B cell (primary cell): Measurements from ENCODE around the gene ZNF365. TPM values are rescaled to one million over a fixed set of nuclear protein-coding genes. Genes with fewer than 3 reads are reported as not detected.

ENCODE experiments used
- ATAC-seq: fragments of 200-7000 bp; cut with Tn5 transposase; one replicate; pipeline ENCODE4 v1.10.0; 2021; ENCODE audit warnings: low read depth, mild to moderate bottlenecking, moderate number of reproducible peaks, moderate library complexity
- CTCF ChIA-PET: fragments of 350-600 bp; sonication (Branson Sonifier 250); formaldehyde crosslinking; loops from one replicate; lab custom pipeline; 2021; ENCODE audit warnings: antibody characterized with exemption, inconsistent platforms; lab: Charles Lee
- POLR2A ChIA-PET: fragments of 350-600 bp; sonication (Branson Sonifier 250); formaldehyde crosslinking; loops from one replicate; lab custom pipeline; 2021; ENCODE audit warnings: antibody characterized with exemption; lab: Charles Lee
- DNase-seq: peaks from one replicate; pipeline ENCODE4 v3.0.0; 2013
- H2AFZ ChIP-seq: 2 replicates; pipeline ENCODE4 v1.6.1; 2012; ENCODE audit warnings: mild to moderate bottlenecking, low read depth, low read length; ENCODE audit not compliant: insufficient read depth, poor library complexity, severe bottlenecking
- H3K27ac ChIP-seq, 2 donors: 1 replicate in 1 of 2; 2 replicates in 1 of 2; pipeline ENCODE4 v1.5.1; 2012 to 2013; ENCODE audit warnings: low read length in 2 of 2, mild to moderate bottlenecking in 2 of 2, moderate library complexity in 1 of 2
- H3K27me3 ChIP-seq, 4 experiments: fragments of 200-600 bp in 1 of 4; sonication (generic) in 1 of 4; replicated peaks in 1 of 4; 1 replicate in 2 of 4; 2 replicates in 2 of 4; pipeline versions ENCODE4 v1.6.1 to v1.7.0; 2013 to 2016; ENCODE audit warnings: low read length in 3 of 4, mild to moderate bottlenecking in 2 of 4, mixed read lengths in 1 of 4, moderate library complexity in 1 of 4; ENCODE audit not compliant: insufficient read depth in 4 of 4, control insufficient read depth in 3 of 4; ENCODE audit errors: control extremely low read depth in 1 of 4
- H3K36me3 ChIP-seq, 2 experiments: replicated peaks in 1 of 2; 1 replicate in 1 of 2; 2 replicates in 1 of 2; pipeline versions ENCODE4 v1.6.1 to v1.7.1; 2013; ENCODE audit warnings: low read length in 1 of 2; ENCODE audit not compliant: insufficient read depth in 2 of 2, control insufficient read depth in 1 of 2; ENCODE audit errors: control extremely low read depth in 1 of 2, extremely low read depth in 1 of 2
- H3K4me1 ChIP-seq, 2 donors: fragments of 200-600 bp in 1 of 2; sonication (generic) in 1 of 2; 1 replicate in 1 of 2; 2 replicates in 1 of 2; pipeline versions ENCODE4 v1.5.1 to v1.6.1; 2013 to 2017; ENCODE audit warnings: low read length in 2 of 2; ENCODE audit not compliant: control insufficient read depth in 2 of 2, insufficient read depth in 2 of 2
- H3K4me2 ChIP-seq: replicated peaks from 2 replicates; pipeline ENCODE3; 2012; ENCODE audit warnings: mild to moderate bottlenecking, low read depth, low read length; ENCODE audit not compliant: poor library complexity, severe bottlenecking
- H3K4me3 ChIP-seq, 5 experiments: fragments of 200-600 bp in 1 of 5; sonication (generic) in 1 of 5; 1 replicate in 3 of 5; 2 replicates in 2 of 5; pipeline versions ENCODE4 v1.5.1 to v1.7.0; 2011 to 2016; ENCODE audit warnings: low read length in 4 of 5, mild to moderate bottlenecking in 4 of 5, low read depth in 2 of 5, control low read depth in 1 of 5, moderate library complexity in 1 of 5; ENCODE audit not compliant: insufficient read depth in 1 of 5; ENCODE audit errors: control extremely low read depth in 1 of 5, extremely low read depth in 1 of 5
- H3K79me2 ChIP-seq: fragments of 200-600 bp; sonication (generic); one replicate; pipeline ENCODE4 v1.6.0; 2016; ENCODE audit warnings: low read length; ENCODE audit not compliant: control insufficient read depth, insufficient read depth
- H3K9ac ChIP-seq: fragments of 200-600 bp; sonication (generic); 2 replicates; pipeline ENCODE4 v1.6.1; 2017; ENCODE audit warnings: mild to moderate bottlenecking, low read length, moderate library complexity
- H3K9me3 ChIP-seq, 3 donors: one replicate each; pipeline versions ENCODE4 v1.6.1 to v1.7.1; 2013; ENCODE audit warnings: low read length in 2 of 3; ENCODE audit not compliant: control insufficient read depth in 2 of 3, insufficient read depth in 1 of 3; ENCODE audit errors: control extremely low read depth in 1 of 3
- H4K20me1 ChIP-seq: 2 replicates; pipeline ENCODE4 v1.6.0; 2012; ENCODE audit warnings: mild to moderate bottlenecking, low read length; ENCODE audit not compliant: insufficient read depth, control insufficient read depth, poor library complexity, severe bottlenecking
- H3K27ac Mint-ChIP-seq: one replicate; pipeline ENCODE4 v1.8.0; 2021; ENCODE audit warnings: mixed read lengths
- H3K27me3 Mint-ChIP-seq: one replicate; pipeline ENCODE4 v1.8.0; 2021; ENCODE audit warnings: mixed read lengths
- H3K4me1 Mint-ChIP-seq: one replicate; pipeline ENCODE4 v1.8.0; 2021; ENCODE audit warnings: mixed read lengths
- H3K4me3 Mint-ChIP-seq: one replicate; pipeline ENCODE4 v1.8.0; 2021; ENCODE audit warnings: mixed read lengths
- H3K9me3 Mint-ChIP-seq: one replicate; pipeline ENCODE4 v1.8.0; 2022; ENCODE audit warnings: mixed read lengths; ENCODE audit not compliant: insufficient read depth
- EZH2 ChIP-seq: IDR thresholded peaks from 2 replicates; pipeline ENCODE4 v1.6.1; 2012; ENCODE audit warnings: borderline replicate concordance, low read depth, mild to moderate bottlenecking, moderate library complexity, low read length; ENCODE audit not compliant: insufficient read depth, poor library complexity, severe bottlenecking
- WGBS: methylation state at CpG from one replicate; pipeline ENCODE4 v1.1.5; 2013; ENCODE audit warnings: missing lambda C conversion rate; ENCODE audit not compliant: insufficient coverage; 5-methylcytosine and 5-hydroxymethylcytosine counted together
- intact Hi-C: fragments of 100-400 bp; cut with micrococcal nuclease; formaldehyde crosslinking; loops from one replicate; pipeline ENCODE4 v1.10.0; 2022
- polyA plus RNA-seq: library from polyadenylated mRNA; depleted of rRNA; stranded (reverse); fragments of >200 nt; gene quantifications from 2 replicates; pipeline ENCODE4 v1.2.3, GENCODE V29; 2012
- total RNA-seq, 2 donors: library from RNA; stranded (reverse); fragments of 120-200 nt in 1 of 2; gene quantifications; 1 replicate in 1 of 2; 2 replicates in 1 of 2; pipeline versions ENCODE4 v1.2.3 to v1.2.4, GENCODE V29; 2013 to 2022
- TF ChIP-seq, protein P1 (sequence below): fragments of 200-600 bp; IDR thresholded peaks from one replicate; pipeline ENCODE4 v1.8.0; 2022; ENCODE audit warnings: antibody characterized with exemption, mild to moderate bottlenecking

The ZNF365 gene
- total and polyA plus RNA-seq, 2 donors (not counting 1 experiment from before 2014, with no cell fraction given) = 0.06 to 0.34 TPM

- Histone ChIP-seq H3K4me2 (no peak overlapping the region), H3K79me2 (no peaks in the 10 kb centered on the region), H4K20me1 (no peaks in the 10 kb centered on the region), H3K9me3 (peaks cover 0 to 4% (median 3%) of the 10 kb centered on the region in 3 donors), H3K9ac (no peak overlapping the region), H2AFZ (no peak overlapping the region), H3K27me3 (no peaks in the 10 kb centered on the region), H3K4me1 (peaks cover 0 to 3% of the 10 kb centered on the region in 2 donors), H3K27ac (no peak overlapping the region), H3K4me3 (no peak overlapping the region), H3K36me3 (no peaks in the 10 kb centered on the region)
- WGBS = no CpG with 5 or more reads among the region's 3 CpGs
- ATAC-seq = no peak
- intact Hi-C loops = no loop called here
- Mint-ChIP-seq H3K4me3 (no peak overlapping the region), H3K27ac (no peak overlapping the region), H3K9me3 (peaks cover 5% of the 10 kb centered on the region), H3K27me3 (peaks cover 9% of the 10 kb centered on the region), H3K4me1 (no peaks in the 10 kb centered on the region)
- POLR2A ChIA-PET = no interaction called here
- CTCF ChIA-PET = no interaction called here
- no peak for DNase-seq
- TF ChIP-seq, protein P1, sequence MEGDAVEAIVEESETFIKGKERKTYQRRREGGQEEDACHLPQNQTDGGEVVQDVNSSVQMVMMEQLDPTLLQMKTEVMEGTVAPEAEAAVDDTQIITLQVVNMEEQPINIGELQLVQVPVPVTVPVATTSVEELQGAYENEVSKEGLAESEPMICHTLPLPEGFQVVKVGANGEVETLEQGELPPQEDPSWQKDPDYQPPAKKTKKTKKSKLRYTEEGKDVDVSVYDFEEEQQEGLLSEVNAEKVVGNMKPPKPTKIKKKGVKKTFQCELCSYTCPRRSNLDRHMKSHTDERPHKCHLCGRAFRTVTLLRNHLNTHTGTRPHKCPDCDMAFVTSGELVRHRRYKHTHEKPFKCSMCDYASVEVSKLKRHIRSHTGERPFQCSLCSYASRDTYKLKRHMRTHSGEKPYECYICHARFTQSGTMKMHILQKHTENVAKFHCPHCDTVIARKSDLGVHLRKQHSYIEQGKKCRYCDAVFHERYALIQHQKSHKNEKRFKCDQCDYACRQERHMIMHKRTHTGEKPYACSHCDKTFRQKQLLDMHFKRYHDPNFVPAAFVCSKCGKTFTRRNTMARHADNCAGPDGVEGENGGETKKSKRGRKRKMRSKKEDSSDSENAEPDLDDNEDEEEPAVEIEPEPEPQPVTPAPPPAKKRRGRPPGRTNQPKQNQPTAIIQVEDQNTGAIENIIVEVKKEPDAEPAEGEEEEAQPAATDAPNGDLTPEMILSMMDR = no peak
- no peak for TF ChIP-seq EZH2
Observed at GRCh38 chr10:62327885-62328284, 46.3 kb upstream of the ZNF365 start.

DNA sequence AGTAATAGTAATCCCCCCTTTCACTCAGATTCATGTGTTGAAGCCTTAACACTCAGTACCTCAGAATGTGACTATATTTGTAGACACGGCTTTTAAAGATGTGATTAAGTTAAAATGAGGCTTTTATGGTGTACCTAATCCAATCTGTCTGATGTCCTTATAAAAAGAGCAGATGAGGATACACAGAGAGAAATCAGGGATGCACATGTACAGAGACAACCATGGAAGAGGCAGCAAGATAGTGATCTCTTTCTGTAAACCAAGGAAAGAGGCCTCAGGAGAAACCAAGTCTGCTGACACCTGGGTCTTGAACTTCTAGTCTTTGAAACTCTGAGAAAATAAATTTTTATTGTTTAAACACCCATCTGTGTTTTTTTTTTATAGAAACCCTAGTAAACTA, 44.0 kb upstream of the ZNF365 start:
- intact Hi-C loops = loop anchor here (10.0 kb wide), 1 partner anchor 285 kb away; no protein-coding TSS in a partner anchor
- no peak overlapping the region for H3K27ac Mint-ChIP-seq
- no peak overlapping the region for H3K27ac ChIP-seq
- CTCF ChIA-PET = no interaction called here
- no peaks in the 10 kb centered on the region for H4K20me1 ChIP-seq
- H3K9me3 ChIP-seq = peaks cover 0 to 5% (median 4%) of the 10 kb centered on the region in 3 donors
- no peak overlapping the region for H3K4me3 ChIP-seq
- no peak overlapping the region for H2AFZ ChIP-seq
- no peak overlapping the region for H3K4me3 Mint-ChIP-seq
- H3K9me3 Mint-ChIP-seq = peaks cover 5% of the 10 kb centered on the region
- no peaks in the 10 kb centered on the region for H3K27me3 ChIP-seq
- H3K9ac ChIP-seq = no peak overlapping the region
- H3K36me3 ChIP-seq = no peaks in the 10 kb centered on the region
- no peak for TF ChIP-seq EZH2
- TF ChIP-seq, protein P1 = no peak
- H3K4me1 ChIP-seq = peaks cover 15 to 27% of the 10 kb centered on the region in 2 donors
- H3K79me2 ChIP-seq = no peaks in the 10 kb centered on the region
- POLR2A ChIA-PET = no interaction called here
- H3K27me3 Mint-ChIP-seq = peaks cover 7% of the 10 kb centered on the region
- no peak overlapping the region for H3K4me2 ChIP-seq
- DNase-seq (no peak), ATAC-seq (no peak)
- H3K4me1 Mint-ChIP-seq = peaks cover 19% of the 10 kb centered on the region
- WGBS = 100% methylated on average over 1 of the region's 1 CpG
